GM03348 (cell line): ENCODE measurements around the gene STAT4.

Experiments
- DNase-seq: peaks from one replicate; pipeline ENCODE4 v3.0.0; 2012; ENCODE audit warnings: low spot score

STAT4 gene

GRCh38 chr2:191150600-191151330, at the start of gene STAT4:
TSS of gene STAT4 (minus strand) at chr2:191150994. CDS start at chr2:191148203, 2,791 bp downstream.
- peak; percentile 46 for DNase-seq

- DNase-seq = no peak
Measured at GRCh38 chr2:191199929-191200512, 49.2 kb upstream of the STAT4 start.

GRCh38 chr2:191198271-191198670, 47.5 kb upstream of the STAT4 start:
- DNase-seq = no peak

- DNase-seq = no peak
Measured at GRCh38 chr2:191197096-191197495, 46.3 kb upstream of the STAT4 start.

- no peak for DNase-seq
Measured at GRCh38 chr2:191195021-191195420, 44.2 kb upstream of the STAT4 start.

- DNase-seq = no peak
Measured at GRCh38 chr2:191190861-191191552, 40.2 kb upstream of the STAT4 start.

GRCh38 chr2:191190435-191190834, 39.6 kb upstream of the STAT4 start:
- no peak for DNase-seq

GRCh38 chr2:191189112-191189635, 38.4 kb upstream of the STAT4 start:
- no peak for DNase-seq

- DNase-seq = no peak
Measured at GRCh38 chr2:191188550-191189093, 37.8 kb upstream of the STAT4 start.

- no peak for DNase-seq
Measured at GRCh38 chr2:191187105-191187829, 36.5 kb upstream of the STAT4 start.

GRCh38 chr2:191184457-191184856, 33.7 kb upstream of the STAT4 start:
- DNase-seq = no peak

- DNase-seq = no peak
Measured at GRCh38 chr2:191183516-191183915, 32.7 kb upstream of the STAT4 start.

- DNase-seq = no peak
Measured at GRCh38 chr2:191183081-191183480, 32.3 kb upstream of the STAT4 start.

GRCh38 chr2:191180713-191181112, 29.9 kb upstream of the STAT4 start:
- DNase-seq = peak; percentile 56

- no peak for DNase-seq
Measured at GRCh38 chr2:191180276-191180675, 29.5 kb upstream of the STAT4 start.

- no peak for DNase-seq
Measured at GRCh38 chr2:191178806-191179514, 28.2 kb upstream of the STAT4 start.

GRCh38 chr2:191177751-191178736, 27.2 kb upstream of the STAT4 start:
- no peak for DNase-seq

GRCh38 chr2:191176801-191177438, 26.1 kb upstream of the STAT4 start:
- no peak for DNase-seq

GRCh38 chr2:191176305-191176704, 25.5 kb upstream of the STAT4 start:
- no peak for DNase-seq

GRCh38 chr2:191174442-191174841, 23.6 kb upstream of the STAT4 start:
- no peak for DNase-seq
